Measurements from ENCODE around the gene OVOL1.

OVOL1 gene

GRCh38 chr11:65791719-65792213 is 4.9 kb downstream of the OVOL1 start:
- no peak for DNase-seq (ENCODE audit: low spot score)

- no peak for DNase-seq (ENCODE audit: low spot score)
Measured at GRCh38 chr11:65792456-65792855, 5.6 kb downstream of the OVOL1 start.

DNA sequence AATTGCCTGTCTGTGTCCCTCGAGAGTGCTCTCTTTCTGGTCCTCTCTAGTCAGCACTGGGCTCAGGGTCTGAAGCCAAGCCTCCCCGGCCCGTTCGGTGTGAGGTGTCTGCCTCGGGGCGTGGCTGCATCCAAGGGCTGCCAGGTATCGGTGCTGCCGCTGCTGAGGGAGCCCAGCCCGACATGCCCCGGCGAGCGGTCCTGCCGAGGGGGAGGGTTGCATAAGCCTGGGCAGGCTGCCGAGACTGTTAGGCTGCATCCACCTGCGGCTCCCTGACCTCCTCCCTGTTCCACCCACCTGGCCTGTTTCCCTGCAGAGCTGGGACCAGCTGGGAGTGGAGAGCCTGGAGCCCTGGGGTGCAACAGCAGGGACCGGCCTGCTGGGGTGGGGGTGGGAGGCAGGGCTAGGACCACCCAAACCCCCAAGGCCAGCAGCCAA is 6.3 kb downstream of the OVOL1 start:
- no peak for DNase-seq (ENCODE audit: low spot score)

DNA sequence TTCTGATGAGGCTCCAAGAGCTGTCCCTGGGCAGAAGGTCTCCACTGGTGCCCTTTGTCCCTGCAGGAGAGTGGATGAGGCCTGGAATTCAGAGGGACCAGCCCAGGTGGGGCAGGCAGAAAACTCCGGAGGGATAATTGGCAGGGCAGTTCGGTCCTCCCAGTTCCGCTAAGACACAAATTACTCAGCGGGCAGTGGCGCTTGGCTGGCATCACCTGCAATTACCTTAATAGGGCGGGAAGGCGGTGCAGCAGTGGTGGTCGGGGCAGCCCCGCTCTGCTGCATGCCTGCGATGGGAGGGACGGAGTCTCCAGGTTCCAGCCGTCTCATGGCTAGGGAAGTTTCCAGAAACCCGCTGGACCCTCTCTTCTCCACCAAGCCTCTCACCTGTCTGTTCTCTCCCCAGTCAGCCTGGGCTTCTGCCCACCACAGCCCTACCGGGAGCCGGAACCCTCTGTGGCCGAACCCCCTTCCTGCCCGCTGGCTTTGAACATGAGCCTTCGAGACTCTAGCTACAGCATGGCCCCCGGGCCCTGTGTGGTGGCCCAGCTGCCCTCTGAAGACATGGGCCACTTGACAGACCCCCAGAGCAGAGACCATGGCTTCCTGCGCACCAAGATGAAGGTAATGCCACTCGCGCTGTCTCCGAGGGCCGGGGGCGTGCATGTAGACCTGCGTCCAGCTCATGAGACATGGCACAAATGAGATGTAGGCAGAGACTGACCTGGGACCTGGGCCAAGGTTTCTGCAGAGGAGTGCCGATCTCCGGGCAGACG is 7.0 kb downstream of the OVOL1 start:
- no peak for DNase-seq (ENCODE audit: low spot score)

DNA sequence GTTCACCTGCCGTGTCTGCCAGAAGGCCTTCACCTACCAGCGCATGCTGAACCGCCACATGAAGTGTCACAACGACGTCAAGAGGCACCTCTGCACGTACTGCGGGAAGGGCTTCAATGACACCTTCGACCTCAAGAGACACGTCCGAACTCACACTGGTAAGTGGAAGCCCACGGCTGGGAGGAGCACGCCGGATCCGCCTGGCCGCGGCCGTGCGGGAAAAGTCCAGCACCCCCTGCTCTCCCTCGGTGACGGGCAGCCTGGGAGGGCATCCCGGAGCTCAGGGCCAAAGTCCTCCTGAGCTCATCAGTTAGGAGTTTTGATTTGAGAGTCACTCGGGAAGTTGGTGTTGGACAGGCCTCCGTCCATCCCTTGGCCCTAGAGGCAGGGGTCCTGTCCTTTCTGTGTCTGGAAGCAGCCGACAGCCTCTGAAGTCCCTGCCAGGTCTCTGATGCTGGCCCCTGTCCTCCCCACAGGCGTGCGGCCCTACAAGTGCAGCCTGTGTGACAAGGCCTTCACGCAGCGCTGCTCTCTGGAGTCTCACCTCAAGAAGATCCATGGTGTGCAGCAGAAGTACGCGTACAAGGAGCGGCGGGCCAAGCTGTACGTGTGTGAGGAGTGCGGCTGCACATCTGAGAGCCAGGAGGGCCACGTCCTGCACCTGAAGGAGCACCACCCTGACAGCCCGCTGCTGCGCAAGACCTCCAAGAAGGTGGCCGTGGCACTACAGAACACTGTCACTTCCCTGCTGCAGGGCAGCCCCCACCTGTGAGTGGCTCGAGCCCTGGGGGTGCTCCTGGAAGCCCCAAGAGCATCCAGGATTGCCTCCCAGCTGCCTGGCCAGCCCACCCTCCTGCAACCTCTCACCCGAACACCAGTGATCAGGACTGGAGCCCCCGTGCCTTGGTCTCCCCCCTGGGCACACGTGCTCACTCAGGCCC is 8.0 kb downstream of the OVOL1 start:
- no peak for DNase-seq (ENCODE audit: low spot score)

DNA sequence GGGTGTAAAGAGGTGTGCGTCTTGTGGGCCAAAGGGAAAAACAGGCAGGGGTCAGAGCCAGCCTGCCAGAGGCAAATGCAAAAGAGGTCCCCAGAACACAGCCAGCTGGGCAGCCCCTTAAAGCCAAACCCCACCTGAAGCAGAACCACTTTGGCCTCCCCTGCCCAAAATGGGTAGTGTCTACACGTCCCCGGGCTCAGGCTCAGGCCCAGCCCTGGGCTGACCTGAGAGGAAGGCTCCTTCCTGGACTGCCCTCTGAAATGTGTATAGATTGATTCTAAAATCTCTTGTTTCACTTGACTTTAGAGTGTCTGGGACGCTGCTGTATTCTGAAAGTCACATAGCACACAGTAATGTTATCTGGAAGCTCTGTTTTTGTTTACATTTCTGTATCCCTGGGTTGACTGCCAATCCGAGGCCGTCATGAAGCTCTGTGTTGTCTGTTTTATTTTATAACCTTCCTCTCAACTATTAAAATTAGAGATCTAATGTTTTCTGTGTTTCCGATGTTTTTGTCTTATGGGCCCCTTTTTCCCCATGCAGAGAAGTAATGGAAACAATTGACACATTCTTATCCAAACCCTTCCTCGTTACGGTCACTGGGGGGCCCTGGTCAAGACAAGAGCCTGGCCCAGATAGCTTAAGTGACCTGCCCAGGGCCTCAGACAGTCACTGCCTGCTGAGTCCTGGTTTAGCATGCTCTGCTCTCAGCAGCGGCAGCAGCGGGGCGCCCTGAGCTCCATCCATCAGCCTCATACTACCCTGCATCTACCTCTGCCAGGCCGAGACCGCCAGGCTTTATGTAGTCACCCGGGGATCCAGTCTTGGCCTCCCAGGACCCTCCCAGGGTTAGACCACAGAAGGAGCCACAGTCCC is 10.1 kb downstream of the OVOL1 start:
- DNase-seq (ENCODE audit: low spot score) = no peak

DNA sequence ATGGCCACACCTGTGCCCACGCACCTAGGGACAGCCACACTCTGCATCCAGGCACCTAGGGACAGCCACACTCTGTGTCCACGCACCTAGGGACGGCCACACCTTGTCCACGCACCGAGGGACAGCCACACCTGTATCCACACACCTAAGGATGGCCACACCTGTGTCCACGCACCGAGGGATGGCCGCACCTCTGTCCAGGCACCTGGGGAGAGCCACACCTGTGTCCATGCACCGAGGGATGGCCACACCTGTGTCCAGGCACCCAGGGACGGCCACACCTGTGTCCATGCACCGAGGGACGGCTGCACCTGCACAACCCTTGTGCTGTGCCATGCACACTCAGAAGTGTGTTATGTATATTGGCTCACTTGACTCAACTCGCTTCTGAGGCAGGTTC is 10.8 kb downstream of the OVOL1 start:
- DNase-seq (ENCODE audit: low spot score) = no peak

DNA sequence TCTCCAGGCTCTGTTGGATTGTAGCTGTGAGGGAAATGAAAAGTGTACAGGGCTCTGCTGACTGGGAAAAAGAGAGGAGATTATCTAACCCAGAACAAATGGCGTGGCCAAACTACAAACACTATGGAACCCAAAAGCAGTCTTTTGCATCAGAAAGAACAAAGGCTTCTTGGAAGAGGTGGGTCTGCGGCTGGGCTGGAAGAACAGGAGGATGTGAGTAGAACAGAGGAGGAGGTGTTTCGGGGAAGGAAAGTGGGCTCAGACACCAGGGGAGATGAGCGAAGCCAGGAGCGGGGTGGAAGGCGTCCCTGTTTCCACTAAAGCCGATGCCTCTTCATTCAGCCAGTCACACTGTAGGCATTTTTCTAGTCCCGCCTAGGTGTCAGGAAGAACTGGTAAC is 12.0 kb downstream of the OVOL1 start:
- DNase-seq (ENCODE audit: low spot score) = no peak

DNA sequence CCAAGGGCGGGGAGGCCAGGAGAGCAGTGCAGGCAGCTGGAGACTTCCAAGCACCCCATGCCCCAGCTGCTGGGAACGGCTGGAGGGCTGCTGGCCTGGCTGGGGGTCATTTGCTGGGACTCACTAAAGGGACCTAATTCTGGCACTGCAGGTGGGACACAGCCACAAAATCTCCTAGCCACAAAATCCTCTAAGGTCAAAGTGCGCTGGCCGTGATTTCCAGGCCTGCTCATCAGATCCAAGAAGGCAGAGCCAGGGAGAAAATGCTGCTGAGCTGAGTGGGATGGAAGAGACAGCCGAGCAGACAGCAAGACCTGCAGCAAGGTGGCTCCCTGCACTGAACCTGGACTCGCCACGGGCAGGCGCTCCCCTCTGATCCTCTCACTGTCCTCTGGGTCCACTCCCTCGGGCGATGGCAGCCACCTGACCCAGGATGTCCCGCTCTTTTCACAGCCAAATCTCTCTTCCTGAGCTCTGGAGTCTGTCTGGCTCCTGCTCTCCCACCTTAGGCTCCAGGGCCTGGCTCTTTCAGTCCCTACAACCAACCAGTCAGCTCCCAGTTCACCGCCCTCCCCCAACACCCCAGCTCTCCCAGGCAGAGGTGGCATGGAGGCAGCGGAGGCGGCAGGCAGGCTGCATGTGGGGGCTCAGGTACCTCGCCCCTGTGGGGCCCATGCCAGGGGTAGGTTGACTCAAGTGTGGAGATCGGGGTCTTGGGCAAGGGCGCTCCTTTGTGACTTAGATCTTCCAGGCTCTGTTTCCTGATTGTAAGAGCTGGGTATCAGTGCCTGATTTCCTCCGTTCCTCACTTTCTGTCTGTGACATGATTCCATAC is 14.5 kb downstream of the OVOL1 start:
- DNase-seq (ENCODE audit: low spot score) = no peak

DNA sequence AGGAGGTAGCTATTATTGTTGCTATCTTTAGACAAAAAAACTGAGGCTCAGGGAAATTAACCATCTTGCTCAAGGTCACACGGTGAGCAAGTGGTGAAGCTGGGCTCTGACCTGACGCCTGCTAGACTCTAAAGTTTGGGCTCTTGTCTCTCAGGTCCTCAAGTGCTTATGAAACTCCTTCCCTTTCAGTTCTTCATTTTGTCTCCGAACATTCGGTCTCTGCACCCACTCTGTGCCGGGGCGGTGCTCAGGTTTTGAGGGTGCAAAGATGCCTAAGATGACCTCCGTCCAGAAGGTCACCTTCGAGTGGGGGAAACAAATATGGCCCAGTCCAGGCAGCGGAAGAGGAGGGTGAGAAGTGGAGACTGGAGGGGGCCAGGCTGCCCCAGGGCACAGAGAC is 16.0 kb downstream of the OVOL1 start:
- no peak for DNase-seq (ENCODE audit: low spot score)

GRCh38 chr11:65803797-65804492 is 17.1 kb downstream of the OVOL1 start:
- no peak for DNase-seq (ENCODE audit: low spot score)

DNA sequence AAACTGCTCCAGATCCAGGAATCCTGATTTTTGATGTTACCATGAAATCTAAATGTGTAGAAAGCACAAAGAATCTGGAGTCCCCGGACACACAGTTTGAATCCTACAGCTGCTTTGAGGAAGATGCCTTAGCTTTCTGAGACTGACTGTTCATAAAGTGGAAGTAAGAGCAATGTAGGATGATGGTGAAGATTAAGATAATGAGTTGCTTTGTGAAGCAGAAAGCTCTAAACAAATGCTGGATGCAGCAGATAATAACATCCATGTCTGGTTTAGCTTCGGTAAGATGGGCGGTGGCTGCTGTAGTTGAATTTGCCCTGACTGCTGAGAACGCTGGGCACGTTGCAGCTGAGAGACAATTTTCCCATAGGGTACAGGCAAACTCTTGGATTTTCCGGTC is 20.1 kb downstream of the OVOL1 start:
- DNase-seq (ENCODE audit: low spot score) = no peak

DNA sequence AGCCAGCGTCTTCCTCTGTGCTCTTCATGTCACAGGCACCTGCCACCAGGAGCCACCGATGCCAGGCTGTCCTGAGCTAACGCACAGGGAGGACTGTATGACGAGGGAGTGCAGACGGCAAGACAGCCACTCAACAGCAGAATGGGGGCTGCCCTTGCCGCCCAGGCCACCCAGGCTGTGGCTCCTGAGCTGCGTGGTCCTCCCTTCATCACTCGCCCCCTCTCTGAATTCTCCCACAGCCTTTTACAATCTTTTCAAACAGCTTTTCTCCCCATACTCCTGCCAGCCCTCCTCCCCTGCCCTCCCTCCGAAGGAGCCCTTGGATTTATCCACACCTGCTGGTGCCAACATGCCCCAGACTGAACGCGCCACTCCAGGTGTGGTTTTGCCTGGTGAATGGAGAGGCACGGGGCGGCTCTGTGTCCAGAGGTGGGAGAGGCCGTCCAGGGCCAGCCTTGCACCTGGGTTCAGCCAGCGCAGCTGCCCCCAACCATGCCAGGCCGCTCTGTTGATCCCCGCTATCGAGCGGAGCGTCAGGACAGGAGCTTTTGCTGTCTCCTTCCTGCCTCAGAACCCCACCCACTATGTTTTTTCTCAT is 22.0 kb downstream of the OVOL1 start:
- DNase-seq (ENCODE audit: low spot score) = no peak

DNA sequence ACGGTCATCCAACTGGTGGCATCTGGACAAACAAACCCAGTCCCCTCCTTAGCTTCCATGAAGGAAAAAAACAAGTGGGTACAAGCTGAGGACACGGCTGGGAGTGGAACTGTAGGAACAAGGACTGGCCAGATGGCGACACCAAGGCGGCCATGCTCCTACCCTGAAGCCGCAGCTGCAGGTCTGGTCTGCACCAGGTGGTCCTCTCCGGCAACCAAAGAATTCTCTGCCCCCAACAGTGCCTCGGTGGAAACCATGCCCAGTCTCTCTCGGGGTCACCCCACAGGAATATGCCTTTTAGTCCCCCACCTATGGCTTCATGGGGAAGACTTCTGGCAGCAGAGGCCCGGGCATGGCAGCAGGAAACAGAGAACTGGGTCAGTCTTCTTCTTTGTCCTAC is 22.6 kb downstream of the OVOL1 start:
- DNase-seq (ENCODE audit: low spot score) = no peak

DNA sequence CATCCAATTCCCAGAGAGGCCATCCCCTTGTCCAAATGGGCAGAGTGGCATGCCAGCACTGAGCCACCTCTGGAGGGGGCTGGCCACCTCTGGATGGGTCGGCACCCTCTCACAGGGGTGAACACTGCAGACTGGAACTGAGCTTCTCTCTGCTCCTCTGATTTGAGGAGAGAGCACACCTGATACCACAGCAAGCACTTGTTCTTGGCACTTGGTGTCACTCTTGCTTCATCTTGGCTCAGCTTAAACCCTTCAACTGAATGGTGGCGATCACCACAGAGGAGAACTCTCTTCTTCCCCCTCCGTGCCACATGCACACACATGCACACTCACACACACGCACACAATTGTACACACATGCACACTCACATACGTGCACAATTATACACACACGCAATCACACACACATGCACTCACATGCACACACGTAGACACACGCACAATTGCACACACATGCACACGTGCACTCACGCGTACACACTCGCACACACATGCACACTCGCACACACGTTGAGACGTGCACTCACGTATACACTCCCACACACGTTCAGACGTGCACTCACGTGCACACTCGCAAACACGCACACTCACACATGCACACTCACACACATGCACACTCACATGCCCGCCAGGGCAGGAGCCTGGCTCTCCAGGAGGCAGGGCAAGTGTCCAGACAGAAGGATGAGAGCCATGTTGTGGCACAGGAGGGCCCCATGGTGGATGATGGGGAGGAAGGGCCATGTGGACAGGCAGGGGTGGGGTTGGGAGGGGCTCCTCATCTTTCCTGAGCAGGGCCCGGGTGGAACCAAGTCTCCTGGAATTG is 23.4 kb downstream of the OVOL1 start:
- DNase-seq (ENCODE audit: low spot score) = no peak

DNA sequence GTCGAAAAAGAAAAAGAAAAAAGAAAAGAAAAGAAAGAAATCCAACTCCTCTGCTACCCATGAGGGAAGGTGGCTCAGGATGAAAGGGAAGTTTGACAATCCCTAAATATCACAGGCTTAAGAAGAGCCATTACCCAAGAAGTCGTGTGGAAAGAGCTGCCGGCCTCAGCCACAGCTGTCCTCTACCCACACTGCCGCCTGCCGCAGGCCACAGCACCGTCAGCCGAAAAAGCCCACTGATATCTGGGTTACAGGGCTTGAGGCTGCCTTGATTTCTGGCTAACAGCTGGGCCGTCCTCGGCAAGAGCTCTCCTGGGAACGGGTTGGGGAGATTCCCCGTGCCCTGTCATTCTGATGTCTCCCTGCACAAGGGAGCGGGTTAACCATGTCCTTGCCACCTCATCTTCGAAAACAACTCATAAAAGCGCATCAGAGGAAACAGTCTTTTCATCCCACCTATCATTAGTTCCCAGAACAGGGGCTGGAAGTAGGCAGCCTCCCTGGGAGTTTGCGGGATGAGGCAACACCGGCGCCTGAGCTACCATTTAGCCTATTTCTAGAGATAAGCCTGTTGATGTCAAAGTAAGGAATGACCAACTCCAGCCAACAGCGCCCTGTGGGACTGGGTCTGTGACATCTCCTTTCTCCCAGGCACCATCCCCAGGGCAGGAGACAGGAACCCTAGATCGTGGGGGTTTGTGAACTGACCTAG is 25.1 kb downstream of the OVOL1 start:
- DNase-seq (ENCODE audit: low spot score) = no peak

- DNase-seq (ENCODE audit: low spot score) = no peak
Measured at GRCh38 chr11:65814131-65814985, 27.5 kb downstream of the OVOL1 start.

All from CD4-positive, alpha-beta T cell treated with Interleukin-6 at 100 ng/mL for 8 hours (primary cell).